Osteoblast (primary cell): ENCODE results near the gene NME7. TPM values are rescaled to one million over a fixed set of nuclear protein-coding genes. Genes with fewer than 3 reads are reported as not detected.

Source experiments
- DNase-seq: peaks from one replicate; pipeline ENCODE4 v3.0.0; 2011; ENCODE audit warnings: low spot score, mixed read lengths; ENCODE audit not compliant: insufficient read length; ENCODE audit errors: missing footprints
- H2AFZ ChIP-seq: 2 replicates; pipeline ENCODE4 v1.6.0; 2011; ENCODE audit warnings: mild to moderate bottlenecking, low read length
- H3K27ac ChIP-seq: 2 replicates; pipeline ENCODE4 v1.5.1; 2011; ENCODE audit warnings: mild to moderate bottlenecking, low read depth, low read length, moderate library complexity
- H3K27me3 ChIP-seq: 2 replicates; pipeline ENCODE4 v1.6.0; 2012; ENCODE audit warnings: mild to moderate bottlenecking, control low read depth, inconsistent platforms, low read length, moderate library complexity; ENCODE audit not compliant: insufficient read depth
- H3K36me3 ChIP-seq: 2 replicates; pipeline ENCODE4 v1.5.1; 2011; ENCODE audit warnings: mild to moderate bottlenecking, low read length, control low read depth, moderate library complexity; ENCODE audit not compliant: insufficient read depth
- H3K4me1 ChIP-seq: 2 replicates; pipeline ENCODE4 v1.5.1; 2011; ENCODE audit warnings: mild to moderate bottlenecking, low read length, control low read depth, moderate library complexity; ENCODE audit not compliant: insufficient read depth
- H3K4me2 ChIP-seq: 2 replicates; pipeline ENCODE4 v1.6.0; 2011; ENCODE audit warnings: mild to moderate bottlenecking, low read length; ENCODE audit not compliant: insufficient read depth
- H3K4me3 ChIP-seq: fragments of 200-600 bp; sonication (generic); 3 replicates; pipeline ENCODE4 v1.5.1; 2012; ENCODE audit warnings: mild to moderate bottlenecking, low read length, inconsistent platforms; ENCODE audit not compliant: insufficient read depth
- H3K79me2 ChIP-seq: 2 replicates; pipeline ENCODE4 v1.6.0; 2012; ENCODE audit warnings: mild to moderate bottlenecking, low read length, control low read depth, inconsistent platforms; ENCODE audit not compliant: insufficient read depth
- H3K9me3 ChIP-seq: 2 replicates; pipeline ENCODE4 v1.5.1; 2011; ENCODE audit warnings: low read depth, low read length, control low read depth
- H4K20me1 ChIP-seq: 2 replicates; pipeline ENCODE4 v1.6.0; 2012; ENCODE audit warnings: mild to moderate bottlenecking, low read length, control low read depth; ENCODE audit not compliant: insufficient read depth
- total RNA-seq: library from RNA; depleted of rRNA; stranded (reverse); fragments of >200 nt; gene quantifications from 2 replicates; pipeline ENCODE4 v1.2.3, GENCODE V29; 2012
- TF ChIP-seq, protein P1 (sequence below): IDR thresholded peaks from 2 replicates; pipeline ENCODE4 v1.5.1; 2011; ENCODE audit warnings: mild to moderate bottlenecking, low read depth, low read length, moderate library complexity; ENCODE audit errors: extremely low read depth

NME7 gene
- total RNA-seq, 1 donor: 31.5 TPM

DNA sequence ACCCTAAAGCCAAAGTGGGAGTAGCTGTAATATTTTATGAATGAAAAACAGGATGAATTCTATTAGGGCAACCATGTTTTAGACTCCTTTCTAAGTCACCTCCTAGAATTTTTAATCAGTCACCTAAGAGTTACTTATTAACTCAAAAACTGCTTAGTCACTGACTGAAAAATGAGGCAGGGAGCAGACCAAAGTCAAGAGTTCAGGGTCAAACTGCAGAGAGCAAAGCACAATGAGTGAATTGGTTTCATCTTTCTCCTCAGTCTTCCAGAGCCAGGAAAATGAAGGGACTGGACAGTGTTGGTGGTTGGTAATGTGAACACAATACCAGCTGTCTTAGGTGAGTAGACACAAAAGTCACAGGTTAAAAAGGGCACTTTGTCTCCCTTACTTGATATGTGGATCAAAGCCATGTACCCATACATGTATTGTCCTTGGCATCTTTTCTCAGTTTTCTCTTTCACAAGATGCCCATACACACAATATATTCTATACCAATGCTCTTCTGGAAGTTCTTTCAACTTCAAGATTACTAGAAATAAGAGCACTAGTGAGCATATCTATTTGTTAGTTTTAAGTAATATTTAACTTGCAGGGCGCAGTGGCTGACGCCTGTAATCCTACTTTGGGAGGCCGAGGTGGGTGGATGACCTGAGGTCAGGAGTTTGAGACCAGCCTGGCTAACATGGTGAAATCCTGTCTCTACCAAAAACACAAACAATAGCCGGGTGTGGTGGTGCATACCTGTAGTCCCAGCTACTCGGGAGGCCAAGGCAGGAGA lies 218.9 kb downstream of the NME7 start:
- no peaks in the 10 kb centered on the region for H3K79me2 ChIP-seq
- H3K36me3 ChIP-seq: no peaks in the 10 kb centered on the region
- no peak overlapping the region for H3K4me3 ChIP-seq
- no peak overlapping the region for H2AFZ ChIP-seq
- H3K4me2 ChIP-seq: no peak overlapping the region
- no peaks in the 10 kb centered on the region for H3K27me3 ChIP-seq
- no peak overlapping the region for H3K27ac ChIP-seq
- no peak for DNase-seq
- H3K9me3 ChIP-seq: no peaks in the 10 kb centered on the region
- TF ChIP-seq, protein P1, sequence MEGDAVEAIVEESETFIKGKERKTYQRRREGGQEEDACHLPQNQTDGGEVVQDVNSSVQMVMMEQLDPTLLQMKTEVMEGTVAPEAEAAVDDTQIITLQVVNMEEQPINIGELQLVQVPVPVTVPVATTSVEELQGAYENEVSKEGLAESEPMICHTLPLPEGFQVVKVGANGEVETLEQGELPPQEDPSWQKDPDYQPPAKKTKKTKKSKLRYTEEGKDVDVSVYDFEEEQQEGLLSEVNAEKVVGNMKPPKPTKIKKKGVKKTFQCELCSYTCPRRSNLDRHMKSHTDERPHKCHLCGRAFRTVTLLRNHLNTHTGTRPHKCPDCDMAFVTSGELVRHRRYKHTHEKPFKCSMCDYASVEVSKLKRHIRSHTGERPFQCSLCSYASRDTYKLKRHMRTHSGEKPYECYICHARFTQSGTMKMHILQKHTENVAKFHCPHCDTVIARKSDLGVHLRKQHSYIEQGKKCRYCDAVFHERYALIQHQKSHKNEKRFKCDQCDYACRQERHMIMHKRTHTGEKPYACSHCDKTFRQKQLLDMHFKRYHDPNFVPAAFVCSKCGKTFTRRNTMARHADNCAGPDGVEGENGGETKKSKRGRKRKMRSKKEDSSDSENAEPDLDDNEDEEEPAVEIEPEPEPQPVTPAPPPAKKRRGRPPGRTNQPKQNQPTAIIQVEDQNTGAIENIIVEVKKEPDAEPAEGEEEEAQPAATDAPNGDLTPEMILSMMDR: no peak
- no peaks in the 10 kb centered on the region for H3K4me1 ChIP-seq
- no peaks in the 10 kb centered on the region for H4K20me1 ChIP-seq

- H4K20me1 ChIP-seq: no peaks in the 10 kb centered on the region
Observed at GRCh38 chr1:169146576-169147214, 220.9 kb downstream of the NME7 start.

DNA sequence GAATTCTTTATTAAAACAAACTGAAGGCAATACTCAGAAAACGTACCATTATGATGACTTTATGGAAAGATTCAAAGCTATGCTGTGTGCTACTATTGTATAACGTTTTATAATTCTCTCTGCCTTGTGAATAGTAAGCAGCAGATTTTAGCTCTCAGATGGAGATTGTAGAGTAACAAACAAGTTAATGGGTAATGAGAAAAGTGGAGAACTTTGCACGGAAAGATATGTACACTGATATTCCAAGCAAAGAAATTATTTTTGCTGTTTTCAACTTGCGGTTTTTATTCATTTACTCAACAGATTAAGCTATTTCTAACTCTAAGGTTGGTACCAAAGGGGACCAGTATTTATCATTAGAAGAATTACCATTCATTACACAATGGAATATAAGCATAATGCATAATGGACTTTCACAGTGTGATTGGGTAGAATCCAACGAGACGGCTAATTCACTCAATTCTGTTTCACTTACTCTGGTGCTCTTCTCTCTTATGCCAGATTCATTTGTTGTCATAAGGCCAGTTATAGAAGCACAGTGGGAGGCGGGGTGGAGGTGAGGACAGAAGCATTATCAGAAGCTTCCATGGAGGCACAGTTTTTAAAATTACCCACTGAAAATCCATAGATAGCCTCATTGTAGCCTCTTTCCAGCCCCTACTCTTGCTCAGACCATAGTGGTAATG lies 222.5 kb downstream of the NME7 start:
- no peak overlapping the region for H3K27ac ChIP-seq
- H4K20me1 ChIP-seq: no peaks in the 10 kb centered on the region
- H3K4me1 ChIP-seq: no peaks in the 10 kb centered on the region
- no peak for DNase-seq
- no peak overlapping the region for H2AFZ ChIP-seq
- no peaks in the 10 kb centered on the region for H3K27me3 ChIP-seq
- no peak overlapping the region for H3K4me3 ChIP-seq
- H3K4me2 ChIP-seq: no peak overlapping the region
- H3K9me3 ChIP-seq: no peaks in the 10 kb centered on the region
- TF ChIP-seq, protein P1: no peak
- H3K79me2 ChIP-seq: no peaks in the 10 kb centered on the region
- no peaks in the 10 kb centered on the region for H3K36me3 ChIP-seq

More at GRCh38 chr1:169146576-169147214, 220.9 kb downstream of the NME7 start:
- no peaks in the 10 kb centered on the region for H3K27me3 ChIP-seq
- no peak for DNase-seq
- no peak overlapping the region for H3K4me2 ChIP-seq
- H2AFZ ChIP-seq: no peak overlapping the region
- H3K27ac ChIP-seq: no peak overlapping the region
- H3K4me1 ChIP-seq: no peaks in the 10 kb centered on the region
- H3K9me3 ChIP-seq: no peaks in the 10 kb centered on the region
- no peaks in the 10 kb centered on the region for H3K36me3 ChIP-seq
- no peaks in the 10 kb centered on the region for H3K79me2 ChIP-seq
- no peak overlapping the region for H3K4me3 ChIP-seq
- TF ChIP-seq, protein P1: no peak

DNA sequence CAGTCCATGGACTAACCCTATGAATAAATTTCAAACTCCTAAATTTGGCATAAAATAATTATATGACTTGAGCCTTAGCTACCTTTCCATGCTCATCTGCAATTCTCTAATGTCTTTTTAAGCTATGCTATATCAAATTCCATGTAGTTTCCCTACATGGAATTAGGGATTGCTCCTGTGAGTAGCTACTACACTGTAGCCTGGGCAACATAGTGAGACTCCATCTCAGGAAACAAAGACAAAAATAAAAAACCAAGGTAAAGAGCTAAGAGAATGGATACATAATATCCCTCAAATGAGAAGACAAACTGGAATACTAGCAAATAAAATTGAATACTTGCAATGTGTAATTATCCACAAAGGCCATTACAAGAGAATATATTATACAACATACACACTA lies 223.6 kb downstream of the NME7 start:
- H2AFZ ChIP-seq: no peak overlapping the region
- H3K9me3 ChIP-seq: no peaks in the 10 kb centered on the region
- H3K36me3 ChIP-seq: no peaks in the 10 kb centered on the region
- TF ChIP-seq, protein P1: no peak
- H3K4me1 ChIP-seq: no peaks in the 10 kb centered on the region
- H3K4me3 ChIP-seq: no peak overlapping the region
- H4K20me1 ChIP-seq: no peaks in the 10 kb centered on the region
- H3K4me2 ChIP-seq: no peak overlapping the region
- DNase-seq: no peak
- H3K27ac ChIP-seq: no peak overlapping the region
- no peaks in the 10 kb centered on the region for H3K27me3 ChIP-seq
- no peaks in the 10 kb centered on the region for H3K79me2 ChIP-seq
